Activated gamma-delta T cell treated with Interleukin-2 at 50 U/mL for 16 hours (primary cell): ENCODE measurements around the gene APEX2.
A peak's percentile ranks its signal among the peaks of the same experiment; 100 is the strongest.
"Not testable (repeated sequence)": the region's sequence is repeated elsewhere in the genome, so short reads cannot be mapped to it uniquely, and the experiment has no call there.

Source experiments
- DNase-seq: peaks from one replicate; pipeline ENCODE4 v3.0.0-alpha.2; 2020

The APEX2 gene

GRCh38 chrX:55014897-55015299 is 14.7 kb downstream of the APEX2 start:
- no peak for DNase-seq

- no peak for DNase-seq
These were observed 26.0 kb downstream of the APEX2 start for GRCh38 chrX:55026143-55026542.

GRCh38 chrX:55026840-55027239 is 26.7 kb downstream of the APEX2 start:
- DNase-seq, result no peak

- no peak for DNase-seq
These were observed 27.9 kb downstream of the APEX2 start for GRCh38 chrX:55028040-55028439.

GRCh38 chrX:55028611-55029010 is 28.4 kb downstream of the APEX2 start:
- DNase-seq, result no peak

GRCh38 chrX:55029291-55029690 is 29.1 kb downstream of the APEX2 start:
- DNase-seq, result no peak

GRCh38 chrX:55030271-55031205 is 30.4 kb downstream of the APEX2 start, which contains the start of gene ALAS2:
ALAS2 (minus strand) TSS chrX:55030977; CDS start chrX:55026000, 4,977 bp downstream.
- no peak for DNase-seq

- no peak for DNase-seq
These were observed 33.3 kb downstream of the APEX2 start for GRCh38 chrX:55033429-55033828.

GRCh38 chrX:55039471-55039870 is 39.3 kb downstream of the APEX2 start:
- DNase-seq, result no peak

GRCh38 chrX:55041514-55041913 is 41.4 kb downstream of the APEX2 start:
- DNase-seq, result no peak

GRCh38 chrX:55050599-55050998 is 50.4 kb downstream of the APEX2 start:
- DNase-seq, result not testable (repeated sequence)

- DNase-seq, result peak; percentile 31
These were observed 56.9 kb downstream of the APEX2 start for GRCh38 chrX:55056820-55057674.

- DNase-seq, result peak; percentile 26
These were observed 57.6 kb downstream of the APEX2 start for GRCh38 chrX:55057675-55058249.
